ENCODE measurements around the gene CPVL.

Gene CPVL

DNA sequence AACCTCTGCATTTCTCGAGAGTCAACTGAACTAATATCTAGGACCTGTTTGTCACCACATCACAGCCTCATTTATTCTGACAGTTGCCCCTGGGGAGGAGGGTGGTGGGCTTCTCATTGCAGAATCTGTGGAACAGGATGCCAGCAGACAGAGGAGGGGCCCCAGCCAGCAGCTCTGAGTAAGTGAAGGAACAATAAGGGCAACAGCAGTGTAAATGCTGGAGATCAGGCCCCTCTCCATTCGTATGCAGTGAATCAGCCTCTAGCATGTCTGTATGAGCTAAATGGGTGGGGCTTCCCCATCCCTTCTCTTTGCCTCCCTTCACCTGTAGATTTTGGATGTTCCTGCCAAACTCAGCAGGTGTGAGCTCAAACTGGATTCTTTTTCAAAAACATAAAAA lies 7.7 kb upstream of the CPVL start:
- no peak for DNase-seq

DNA sequence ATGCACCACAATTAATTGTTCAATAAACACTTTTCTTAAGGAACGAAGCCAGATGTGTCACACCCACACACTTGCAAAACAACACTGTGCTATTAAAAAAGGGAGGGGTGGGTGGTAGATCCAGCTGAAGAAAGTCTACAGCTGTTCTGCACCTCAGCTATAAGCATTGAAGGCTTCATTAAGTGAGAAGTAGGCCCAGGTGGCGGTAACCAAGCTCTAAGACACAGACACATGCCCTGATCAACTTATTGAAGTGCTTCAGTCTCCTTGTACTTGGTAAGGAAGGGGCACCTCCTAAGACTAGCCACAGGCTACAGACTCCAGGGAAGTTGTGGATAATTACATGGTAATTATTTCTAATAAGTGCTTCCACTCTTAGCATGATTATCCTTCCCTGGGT lies 4.5 kb upstream of the CPVL start:
- no peak for DNase-seq

DNA sequence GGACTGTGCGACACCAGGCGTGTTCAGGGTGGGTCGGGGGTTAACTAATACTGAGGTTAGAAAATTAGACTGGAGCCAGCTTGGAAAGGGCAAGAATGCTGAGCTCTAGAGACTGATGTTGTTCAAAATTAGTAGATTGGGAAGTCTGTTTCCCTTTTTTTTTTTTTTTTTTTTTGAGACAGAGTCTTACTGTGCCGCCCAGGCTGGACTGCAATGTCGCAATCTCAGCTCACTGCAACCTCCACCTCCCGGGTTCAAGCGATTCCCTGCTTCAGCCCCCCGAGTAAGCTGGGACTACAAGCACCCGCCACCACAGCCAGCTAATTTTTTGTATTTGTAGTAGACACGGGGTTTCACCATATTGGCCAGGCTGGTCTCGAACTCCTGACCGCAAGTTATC lies 2.7 kb upstream of the CPVL start:
- no peak for DNase-seq

DNA sequence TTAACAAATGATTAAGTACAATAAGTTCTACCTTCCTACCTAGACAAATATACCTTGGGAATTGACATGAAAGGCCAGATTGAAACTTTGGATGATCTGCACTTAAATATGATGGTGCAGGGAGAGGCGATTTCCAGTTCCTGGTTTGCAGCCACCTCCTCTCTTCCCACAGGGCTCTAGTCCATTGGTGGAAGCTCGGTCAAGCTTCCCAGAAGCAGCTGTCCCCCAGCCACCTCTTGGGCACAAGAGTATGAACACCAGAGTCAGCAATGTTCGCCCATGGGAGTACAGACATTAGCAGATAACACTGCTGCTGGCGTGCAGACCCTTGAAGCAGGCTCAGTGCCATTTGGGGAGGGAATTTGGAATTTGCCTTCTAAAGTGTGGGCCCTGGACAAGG lies 1.5 kb upstream of the CPVL start:
- DNase-seq = no peak

DNA sequence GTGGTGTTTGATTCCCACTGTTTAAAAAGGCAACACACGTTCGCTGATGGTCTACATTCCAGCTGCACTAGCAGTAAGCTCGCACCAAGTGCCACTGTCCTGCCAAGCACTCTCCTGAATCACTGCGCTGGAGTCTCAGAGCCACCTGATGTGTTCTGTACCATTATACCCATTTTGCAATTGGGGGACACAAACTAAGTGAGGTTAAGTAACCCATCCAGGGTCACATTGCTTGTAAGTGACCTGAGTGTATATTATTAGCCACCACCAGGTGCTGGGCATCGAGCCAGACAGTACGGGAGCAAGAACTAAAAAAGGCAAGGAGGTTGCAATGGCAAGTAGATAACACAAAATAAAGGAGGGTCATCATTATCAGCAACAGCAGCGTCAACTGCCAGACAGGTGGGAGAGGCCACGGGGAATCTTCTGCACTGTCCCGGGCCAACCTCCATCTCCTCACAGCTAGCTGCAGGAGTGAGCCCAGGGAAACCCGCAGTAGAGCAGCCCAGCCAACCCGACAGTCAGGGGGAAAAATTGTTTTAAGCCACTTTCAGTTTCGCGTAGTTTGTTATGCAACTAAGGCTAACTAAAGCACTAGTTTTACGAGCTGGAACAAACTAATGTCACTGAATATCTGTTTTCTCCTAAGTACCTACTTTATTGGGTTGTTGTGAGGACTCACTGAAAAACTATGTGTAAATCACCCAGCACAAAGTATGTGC lies 712 bp upstream of the CPVL start:
- DNase-seq = peak in 1 of 2 experiments; percentile 32

DNA sequence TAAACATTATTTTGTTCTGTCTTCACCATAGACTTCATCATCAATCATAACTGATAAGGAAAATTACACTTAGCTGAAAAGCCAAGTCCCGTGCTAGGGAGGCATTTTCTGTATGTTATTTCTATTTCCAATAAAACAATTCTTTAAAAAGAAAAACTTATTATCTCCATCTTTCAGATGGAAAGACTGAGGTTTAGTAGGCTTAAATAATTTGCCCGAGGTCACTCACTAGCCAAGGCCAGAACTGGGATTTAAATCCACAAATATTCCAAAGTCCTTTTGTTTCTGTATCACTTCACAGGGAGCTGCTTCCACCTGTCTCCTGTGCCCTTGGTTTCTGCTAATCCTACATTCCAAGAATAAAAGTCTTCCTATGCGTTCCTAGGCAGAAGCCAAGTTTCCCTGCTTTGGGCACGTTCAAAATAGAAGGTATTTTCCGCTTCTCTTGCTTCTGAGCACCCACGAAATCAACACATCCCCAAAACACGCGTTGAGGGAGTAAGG lies 732 bp downstream of the CPVL start:
- DNase-seq = no peak

DNA sequence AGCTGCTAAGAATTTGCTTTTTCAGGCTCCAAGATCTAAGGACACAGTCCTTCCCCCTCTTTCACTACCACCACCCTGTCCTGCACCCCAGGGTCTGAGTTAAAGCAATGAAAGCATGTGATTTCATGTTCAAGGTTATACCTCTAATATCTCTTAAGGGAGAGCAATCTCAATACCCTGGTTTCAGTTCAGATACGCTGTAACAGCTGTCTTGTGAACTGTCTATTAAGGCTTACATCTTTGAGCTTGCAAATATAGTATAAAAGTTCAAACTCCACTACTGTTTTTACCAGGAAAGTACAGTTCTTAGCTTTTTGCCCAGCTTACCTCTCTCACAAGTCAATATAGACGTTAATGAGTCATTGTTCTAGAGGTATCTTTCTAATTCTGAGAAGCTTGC lies 2.6 kb downstream of the CPVL start:
- no peak for DNase-seq

DNA sequence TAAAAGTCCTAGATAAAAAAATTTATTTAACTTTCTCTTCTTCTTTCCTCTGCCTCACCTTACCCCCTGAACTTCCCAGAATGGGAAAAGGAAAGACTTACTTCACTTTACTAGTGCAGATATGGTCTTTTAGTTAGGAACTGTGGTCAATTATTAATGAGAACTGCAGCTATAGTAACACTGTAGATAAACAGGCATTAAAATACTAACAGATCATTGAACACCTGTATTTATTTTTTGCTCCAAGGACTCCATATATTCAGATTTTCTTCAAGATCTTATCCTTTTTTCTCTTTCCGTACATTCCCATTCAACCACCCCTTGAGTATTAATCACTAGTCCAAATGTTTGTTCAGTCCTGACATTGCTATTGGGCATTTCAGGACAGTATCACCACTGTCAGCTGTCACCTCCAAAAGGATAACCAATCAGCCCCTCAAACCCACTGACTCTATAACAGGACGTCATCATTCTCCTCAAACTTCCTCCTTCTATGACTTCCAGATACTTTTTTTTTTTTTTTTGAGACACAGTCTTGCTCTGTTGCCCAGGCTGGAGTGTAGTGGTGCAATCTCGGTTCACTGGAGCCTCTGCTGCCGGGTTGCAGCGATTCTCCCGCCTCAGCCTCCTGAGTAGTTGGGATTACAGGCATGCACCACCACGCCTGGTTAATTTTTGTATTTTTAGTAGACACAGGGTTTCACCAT lies 4.2 kb downstream of the CPVL start:
- no peak for DNase-seq

DNA sequence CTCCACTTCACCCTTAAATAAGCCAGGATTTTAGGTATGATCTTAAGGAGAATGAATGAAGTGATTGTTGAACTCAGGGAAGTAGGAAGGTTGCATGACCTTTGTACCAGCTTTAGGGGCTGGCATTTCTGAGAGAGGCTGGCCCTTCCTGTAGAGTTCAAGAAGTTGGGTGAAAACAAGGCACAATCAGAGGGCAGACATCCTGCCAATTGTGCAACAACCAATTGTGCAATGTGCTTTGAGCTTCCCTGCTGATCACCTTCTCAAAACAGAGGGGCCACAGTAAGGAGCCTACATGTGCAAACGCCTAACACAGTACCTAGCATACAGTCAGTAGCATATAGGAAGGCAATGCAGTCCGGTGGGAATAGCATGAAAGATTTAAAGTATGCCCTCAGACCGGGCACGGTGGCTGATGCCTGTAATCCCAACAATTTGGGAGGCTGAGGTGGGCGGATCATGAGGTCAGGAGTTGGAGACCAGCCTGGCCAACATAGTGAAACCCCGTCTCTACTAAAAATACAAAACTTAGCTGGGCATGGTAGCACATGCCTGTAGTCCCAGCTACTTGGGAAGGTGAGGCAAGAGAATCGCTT lies 5.4 kb downstream of the CPVL start:
- no peak for DNase-seq

DNA sequence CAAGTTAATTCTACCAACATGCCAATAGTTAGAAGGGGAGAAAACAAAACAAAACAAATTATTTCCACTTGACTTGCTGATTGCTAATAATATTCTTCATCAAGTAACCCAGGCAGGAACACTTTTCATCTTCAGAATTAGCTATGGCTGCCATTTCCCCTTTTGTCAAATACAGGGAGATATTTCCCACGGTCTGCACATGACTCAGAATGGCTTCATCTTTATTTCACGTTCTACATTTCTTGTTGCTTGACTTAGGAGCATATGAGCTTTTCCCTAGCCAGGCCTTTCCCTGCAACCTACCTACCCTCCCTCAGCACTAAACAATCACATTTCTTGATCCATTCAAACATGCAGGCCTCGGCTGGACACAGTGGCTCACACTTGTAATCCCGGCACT lies 6.5 kb downstream of the CPVL start:
- DNase-seq = no peak

DNA sequence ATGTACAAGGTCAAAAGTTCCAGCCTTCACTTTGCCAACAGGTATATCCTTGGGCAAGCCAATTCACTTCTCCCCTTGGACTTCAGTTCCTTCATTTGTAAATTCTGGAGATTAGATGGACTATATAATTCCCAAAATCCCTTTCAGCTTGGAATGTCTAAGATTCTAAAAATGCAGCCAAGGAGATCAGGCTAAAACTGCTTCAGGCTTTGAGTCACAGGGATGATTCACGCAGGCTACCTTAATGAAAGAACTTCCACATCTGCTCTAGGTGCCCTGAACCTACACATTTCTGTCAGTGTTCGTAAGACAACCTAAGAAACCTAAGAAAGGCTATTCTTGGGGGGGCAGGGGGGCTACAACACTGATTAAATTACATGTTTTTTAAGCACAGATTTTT lies 7.1 kb downstream of the CPVL start:
- no peak for DNase-seq

DNA sequence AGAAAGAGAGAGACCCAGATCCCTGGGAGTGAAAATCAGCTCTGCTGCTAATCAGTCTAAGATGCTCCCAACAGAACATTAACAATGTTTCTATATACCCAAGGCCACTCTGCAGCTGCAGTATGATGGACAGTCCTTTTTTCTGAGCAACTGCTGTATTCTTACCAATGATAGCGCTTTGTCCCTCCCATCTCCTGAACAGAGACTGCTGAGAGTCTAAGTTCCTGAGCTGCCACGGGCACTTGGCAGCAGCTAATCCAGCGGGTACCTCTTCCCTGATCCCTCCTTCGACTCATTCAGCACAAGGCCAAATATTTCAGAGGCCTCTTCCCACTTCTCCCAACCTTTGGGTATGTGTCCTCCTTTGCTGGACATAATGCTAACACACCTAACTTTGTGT lies 7.7 kb downstream of the CPVL start:
- DNase-seq = no peak

DNA sequence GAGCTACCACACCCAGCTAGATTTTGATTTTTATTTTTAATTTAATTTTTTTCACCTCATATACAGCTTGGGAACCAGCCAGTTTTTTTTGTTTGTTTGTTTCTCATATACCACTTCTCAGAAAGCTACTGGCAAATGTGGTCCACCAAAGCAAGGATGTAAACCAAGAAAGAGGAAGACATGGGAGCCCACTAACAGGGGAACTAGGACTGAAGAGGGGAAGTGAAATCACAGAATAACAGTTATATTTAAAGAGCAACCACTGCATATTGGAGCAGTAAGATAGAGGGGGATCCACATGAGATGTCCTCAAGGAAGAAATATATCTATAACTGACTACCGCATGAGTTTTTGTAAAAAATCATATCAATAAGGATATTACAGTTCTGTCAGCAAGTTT lies 10.5 kb downstream of the CPVL start:
- DNase-seq = no peak

DNA sequence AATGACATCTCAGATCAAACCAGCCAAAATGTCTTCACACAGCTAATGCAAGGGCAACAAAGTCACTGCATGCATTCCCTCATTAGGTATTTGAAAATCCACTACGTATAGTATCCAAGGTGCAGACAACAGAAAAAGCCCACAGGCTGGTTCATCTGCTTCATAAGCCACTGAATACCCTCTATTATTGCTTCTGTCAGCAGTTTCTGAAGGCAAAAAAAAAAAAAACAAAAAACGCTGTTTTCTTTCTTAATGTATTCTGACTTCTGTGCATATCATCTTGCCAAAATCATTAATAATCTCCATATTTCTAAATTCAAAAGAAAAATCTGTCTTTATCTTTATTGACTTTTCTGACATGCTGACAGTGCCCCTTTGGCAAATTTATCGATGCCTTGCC lies 13.4 kb downstream of the CPVL start:
- no peak for DNase-seq

DNA sequence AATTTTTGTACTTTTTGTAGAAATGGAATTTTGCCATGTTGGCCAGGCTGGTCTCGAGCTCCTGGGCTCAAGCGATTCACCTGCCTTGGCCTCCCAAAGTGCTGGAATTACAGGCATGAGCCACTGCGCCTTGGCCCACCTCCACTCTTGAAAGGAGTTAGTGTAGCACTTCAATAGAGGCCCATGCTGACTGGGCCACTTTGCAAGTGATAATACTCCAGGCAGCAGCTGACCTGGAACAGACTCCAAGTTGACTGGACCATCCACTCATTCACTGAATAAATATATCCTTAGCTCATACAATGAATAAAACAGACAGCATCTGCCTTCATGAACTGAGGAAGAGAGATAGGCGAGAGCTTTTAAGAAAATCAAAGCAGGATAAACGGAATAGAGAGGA lies 14.7 kb downstream of the CPVL start:
- no peak for DNase-seq

DNA sequence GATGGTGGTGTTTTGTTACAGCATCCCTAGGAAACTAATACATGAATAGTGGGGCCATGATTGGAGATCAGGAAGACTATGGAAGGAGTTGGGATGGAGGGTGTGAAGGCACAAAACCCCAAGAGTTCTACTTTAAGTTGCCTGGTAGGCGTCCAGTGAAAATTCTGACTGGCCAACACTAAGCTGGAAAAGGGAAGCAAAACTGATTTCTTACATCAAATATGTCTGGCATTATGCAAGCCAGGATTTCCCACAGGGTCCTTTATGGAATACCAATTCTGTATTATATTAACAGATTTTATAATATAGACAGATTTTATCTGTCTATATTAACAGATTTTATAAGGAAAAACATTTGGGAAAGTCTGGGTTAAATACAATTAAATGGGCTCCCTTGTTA lies 16.2 kb downstream of the CPVL start:
- DNase-seq = no peak

DNA sequence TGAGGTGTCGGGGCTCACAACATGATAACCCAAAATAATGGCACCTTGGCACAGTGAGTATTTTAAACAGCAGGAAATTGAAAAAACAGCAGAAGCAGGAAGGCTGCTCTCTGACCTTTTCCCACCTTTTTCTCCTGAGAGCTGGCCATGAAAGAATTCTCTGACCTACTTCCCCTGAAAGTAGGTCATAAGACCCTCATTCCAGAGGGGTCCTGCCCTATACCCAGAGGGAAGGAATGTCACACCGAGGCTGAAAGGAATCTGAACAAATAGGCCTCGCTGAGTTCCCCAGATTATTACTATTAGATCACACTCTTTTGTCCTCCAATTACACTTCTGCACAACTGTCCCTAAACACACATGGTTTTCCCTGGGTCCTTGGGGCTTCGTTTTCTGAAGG lies 18.8 kb downstream of the CPVL start:
- no peak for DNase-seq

DNA sequence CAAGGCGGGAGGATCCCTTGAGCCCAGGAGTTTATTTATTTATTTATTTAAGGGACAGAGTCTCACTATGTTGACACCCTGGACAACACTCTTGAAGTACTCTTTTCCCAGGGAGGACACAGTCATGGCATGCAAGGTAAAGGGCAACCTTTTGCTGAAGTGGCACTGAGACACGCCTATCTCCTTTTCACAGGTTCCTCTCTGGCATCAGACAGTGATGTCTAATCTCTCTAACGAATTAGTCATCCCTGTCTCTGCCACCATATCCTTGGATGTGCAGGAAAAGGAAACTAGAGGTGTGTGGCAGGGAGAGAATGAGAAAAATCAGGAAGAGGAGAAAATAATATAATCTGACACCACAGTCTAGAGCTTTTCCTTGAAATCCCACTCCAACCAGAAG lies 19.5 kb downstream of the CPVL start:
- DNase-seq = no peak

DNA sequence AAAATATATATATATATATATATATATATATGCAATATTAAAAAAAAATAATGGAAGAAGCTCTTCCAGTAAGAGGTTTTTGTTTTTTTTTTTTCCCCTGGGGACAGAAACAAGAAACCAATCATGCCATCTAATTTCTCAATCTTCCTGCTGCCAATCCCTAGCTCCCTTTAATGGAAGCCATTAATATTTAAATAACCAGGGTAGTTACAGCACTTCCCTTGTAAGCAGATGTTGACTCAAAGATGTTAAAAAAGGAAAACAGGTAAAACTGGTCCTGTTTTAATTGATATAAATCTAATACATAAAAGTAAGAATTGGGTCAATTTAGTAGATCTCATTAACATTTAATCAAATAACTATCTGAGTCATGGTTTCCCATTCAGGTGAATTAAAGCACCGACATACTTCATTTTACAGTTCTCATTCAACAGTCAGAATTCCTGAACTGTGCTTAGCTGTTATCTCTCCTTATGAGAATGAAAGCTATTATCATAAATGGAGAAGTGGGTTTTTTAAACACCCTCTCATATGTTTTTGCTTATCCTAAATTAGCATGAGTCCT lies 22.6 kb downstream of the CPVL start:
- DNase-seq = no peak

DNA sequence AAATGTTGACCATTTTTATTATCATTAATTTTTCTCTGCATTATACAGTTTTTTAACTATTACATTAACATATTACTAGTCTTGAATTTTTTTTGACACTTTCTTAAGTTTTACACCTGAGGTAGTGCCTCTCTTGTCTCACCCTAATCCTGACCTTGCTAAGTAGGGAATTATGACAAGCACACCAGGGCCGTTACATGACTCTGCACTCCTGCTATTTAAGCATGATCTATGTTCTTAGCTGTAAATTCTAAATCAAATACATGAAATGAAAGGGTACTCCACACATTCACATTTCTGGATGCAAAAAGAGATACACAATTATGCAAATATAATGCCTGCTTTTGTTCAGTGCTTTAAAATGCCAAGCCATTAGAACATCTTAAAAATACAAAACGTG lies 23.6 kb downstream of the CPVL start:
- no peak for DNase-seq

DNA sequence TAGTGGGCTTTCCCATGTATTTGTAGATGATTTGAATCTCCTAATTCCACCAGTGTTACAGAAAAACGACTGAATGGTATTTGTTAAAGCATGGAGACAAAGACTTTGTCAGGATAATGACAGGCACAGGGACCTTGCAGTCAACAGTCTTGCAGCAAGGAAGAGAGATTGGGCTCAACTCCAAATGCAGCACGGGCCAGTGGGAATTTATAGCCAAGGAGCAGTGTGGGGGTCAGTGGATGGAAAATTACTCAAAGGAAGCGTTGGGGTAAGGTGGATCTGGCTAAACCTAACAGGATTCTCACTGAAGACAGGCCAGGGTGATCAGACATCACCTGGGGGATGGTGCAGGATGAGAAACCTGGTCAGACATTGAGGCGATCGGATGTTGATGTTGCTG lies 24.3 kb downstream of the CPVL start:
- no peak for DNase-seq

DNA sequence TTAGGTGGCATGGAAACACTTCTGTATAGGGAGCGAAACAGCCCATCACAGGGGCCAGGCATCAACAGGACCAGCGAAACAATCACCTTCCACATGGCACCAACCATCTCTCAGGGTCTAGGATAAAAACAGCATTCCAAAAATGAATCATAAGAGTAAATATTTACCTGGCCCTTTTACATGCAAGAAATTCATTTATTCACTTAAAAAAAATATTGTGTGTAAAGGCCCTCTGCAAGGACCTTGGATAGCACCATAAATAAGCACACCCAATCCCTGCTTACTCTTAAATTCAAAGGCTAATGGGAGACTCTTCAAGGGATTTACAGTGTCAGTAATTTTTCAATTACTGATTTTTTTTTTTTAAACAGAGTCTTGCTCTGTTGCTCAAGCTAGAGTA lies 25.4 kb downstream of the CPVL start:
- no peak for DNase-seq

DNA sequence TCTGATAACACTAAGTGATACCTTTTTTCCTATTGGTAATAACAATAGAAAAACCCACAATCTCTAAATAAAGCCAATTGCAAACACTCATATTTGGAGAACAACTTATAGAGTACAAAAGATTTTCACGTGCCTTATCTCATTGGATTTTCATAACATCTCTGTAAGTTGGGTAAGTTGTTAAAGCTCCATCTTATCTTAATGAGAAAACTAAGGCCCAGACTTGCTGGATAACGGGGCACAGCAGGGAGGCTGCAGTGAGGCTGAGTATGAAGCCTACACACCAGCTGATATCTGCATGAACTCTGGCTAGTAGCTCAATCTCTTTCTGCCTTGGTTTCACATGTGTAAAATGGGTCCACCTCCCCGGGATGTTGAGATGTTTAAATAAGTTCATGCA lies 26.8 kb downstream of the CPVL start:
- DNase-seq = no peak

All from NCI-H2081 (cell line).